A549 treated with AZD9567 at 1 μM for 4 hours (cell line): ENCODE results near the gene CHST12. TPM values are rescaled to one million over a fixed set of nuclear protein-coding genes. Genes with fewer than 3 reads are reported as not detected.

Experiments used
- total RNA-seq: library from RNA; stranded (reverse); fragments of 200-300 nt; extraction: Qiagen RNA extraction; gene quantifications from 5 replicates; pipeline ENCODE4 v1.2.3, GENCODE V29; 2022; ENCODE audit not compliant: insufficient read depth

Gene CHST12
- total RNA-seq: 11.0 to 16.1 TPM (median 14.2 TPM) in 5 replicates

GRCh38 chr7:2403014-2403717, at the start of gene CHST12:
TSS of gene CHST12 (plus strand) at chr7:2403611. CDS start at chr7:2432640, 29,029 bp downstream.

DNA sequence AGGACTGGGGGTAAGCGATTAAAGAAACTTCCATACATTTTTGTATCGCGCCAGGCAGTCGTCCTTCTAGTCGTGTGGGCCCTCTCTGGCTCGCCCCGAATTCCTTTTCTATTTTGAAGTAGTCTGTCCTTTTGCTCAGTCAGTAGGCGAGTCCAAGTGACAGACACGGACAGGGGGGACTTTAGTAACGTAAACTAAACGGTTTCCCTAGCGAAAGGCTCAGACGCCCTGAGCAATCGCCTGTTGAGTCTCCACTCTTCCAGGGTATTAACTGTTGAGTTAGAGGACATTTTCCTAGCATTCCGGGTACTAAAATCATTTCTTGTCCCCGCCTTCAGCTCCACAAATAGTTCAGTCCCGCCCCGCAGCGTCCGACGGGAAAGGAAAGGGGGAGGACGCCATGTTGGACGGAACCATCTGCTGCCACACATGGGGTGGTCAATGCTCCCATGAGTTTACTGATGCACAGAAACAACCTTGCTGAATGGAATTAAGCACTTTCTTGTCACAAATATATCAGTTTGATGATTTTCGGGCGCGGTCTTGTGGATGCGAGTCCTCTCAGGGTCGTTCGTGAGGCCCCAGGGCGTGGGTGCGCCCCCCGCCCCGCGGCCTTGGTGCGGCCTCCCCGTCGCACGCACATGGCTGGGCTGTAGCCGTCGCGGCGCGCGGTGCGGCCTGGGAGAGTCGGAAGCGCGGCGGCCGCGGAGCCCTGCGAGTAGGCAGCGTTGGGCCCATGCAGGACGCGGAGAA, 49.0 kb upstream of the CHST12 start, which contains the start of gene EIF3B:
EIF3B (plus strand) TSS at position 642 of the 753 bp plus-strand sequence; CDS start at position 737, 95 bp downstream.

GRCh38 chr7:2476298-2476697, 72.9 kb downstream of the CHST12 start, which contains the start of gene GRIFIN:
TSS of gene GRIFIN (minus strand) at chr7:2476398. CDS start at chr7:2476383, 15 bp downstream.

Other genes starting within 250 kb of the CHST12 start
- gene MAD1L1, start 170.7 kb upstream of the CHST12 start, total RNA-seq: 15.2 to 25.5 TPM (median 23.1 TPM) in 5 replicates
- 51.6 to 58.3 TPM (median 55.2 TPM) in 5 replicates for gene MRM2, start 161.4 kb upstream of the CHST12 start, total RNA-seq
- gene NUDT1, start 161.4 kb upstream of the CHST12 start, total RNA-seq: 66.9 to 112 TPM (median 107 TPM) in 5 replicates
- gene SNX8, start 89.2 kb upstream of the CHST12 start, total RNA-seq: 58.5 to 109 TPM (median 91.3 TPM) in 5 replicates
- 224 to 263 TPM (median 229 TPM) in 5 replicates for gene EIF3B, start 48.8 kb upstream of the CHST12 start, total RNA-seq
- gene GRIFIN, start 72.8 kb downstream of the CHST12 start, total RNA-seq: not detected in 5 replicates
- 6.3 to 17.6 TPM (median 16.3 TPM) in 5 replicates for gene LFNG, start 116.2 kb downstream of the CHST12 start, total RNA-seq
- gene BRAT1, start 151.9 kb downstream of the CHST12 start, total RNA-seq: 30.2 to 38.8 TPM (median 36.9 TPM) in 5 replicates
- 8.0 to 12.9 TPM (median 12.4 TPM) in 5 replicates for gene IQCE, start 155.4 kb downstream of the CHST12 start, total RNA-seq
- gene TTYH3, start 228.4 kb downstream of the CHST12 start, total RNA-seq: 33.9 to 53.7 TPM (median 51.3 TPM) in 5 replicates